Activated naive CD8-positive, alpha-beta T cell treated with anti-CD3 and anti-CD28 coated beads, Interleukin-2, amount 10 ng/mL, durations not matched to agents 7 days and 5 days (primary cell): ENCODE measurements around the gene TMEM161A. TPM values are rescaled to one million over a fixed set of nuclear protein-coding genes. Genes with fewer than 3 reads are reported as not detected.
"Not testable (repeated sequence)": the region's sequence is repeated elsewhere in the genome, so short reads cannot be mapped to it uniquely, and the experiment has no call there.

ENCODE experiments used
- ATAC-seq: fragments of 150-1000 bp; cut with Tn5 transposase; one replicate; pipeline ENCODE4 v1.10.0; 2021; ENCODE audit warnings: low read depth, moderate library complexity
- POLR2A ChIA-PET: fragments of 350-600 bp; sonication (Branson Sonifier 250); formaldehyde crosslinking; loops from one replicate; lab custom pipeline; 2021; ENCODE audit warnings: antibody characterized with exemption; lab: Charles Lee
- DNase-seq: peaks from one replicate; pipeline ENCODE4 v3.0.0; 2021
- H3K27ac Mint-ChIP-seq: one replicate; pipeline ENCODE4 v1.8.0; 2022; ENCODE audit warnings: mild to moderate bottlenecking, mixed read lengths
- H3K27me3 Mint-ChIP-seq: one replicate; pipeline ENCODE4 v1.8.0; 2022; ENCODE audit warnings: mild to moderate bottlenecking, moderate library complexity, mixed read lengths
- H3K36me3 Mint-ChIP-seq: one replicate; pipeline ENCODE4 v1.8.0; 2021; ENCODE audit warnings: mild to moderate bottlenecking, mixed read lengths
- H3K4me1 Mint-ChIP-seq: one replicate; pipeline ENCODE4 v1.8.0; 2021; ENCODE audit warnings: mixed read lengths
- H3K4me3 Mint-ChIP-seq: one replicate; pipeline ENCODE4 v1.8.0; 2022; ENCODE audit warnings: mild to moderate bottlenecking, moderate library complexity, mixed read lengths
- H3K9me3 Mint-ChIP-seq: one replicate; pipeline ENCODE4 v1.8.0; 2021; ENCODE audit warnings: mixed read lengths
- total RNA-seq, 2 experiments: library from RNA; stranded (reverse); gene quantifications; one replicate each; pipeline ENCODE4 v1.2.3, GENCODE V29; 2021

TMEM161A gene
- total RNA-seq, 2 experiments from 2014 or later: 25.8 to 30.5 TPM

GRCh38 chr19:19169236-19170052 lies 31.2 kb upstream of the TMEM161A start:
- POLR2A ChIA-PET: no interaction called here
- H3K9me3 Mint-ChIP-seq: no peaks in the 10 kb centered on the region
- no peaks in the 10 kb centered on the region for H3K27me3 Mint-ChIP-seq
- no peak overlapping the region for H3K27ac Mint-ChIP-seq
- H3K4me1 Mint-ChIP-seq: peaks cover 11% of the 10 kb centered on the region
- no peak overlapping the region for H3K4me3 Mint-ChIP-seq
- peaks cover 7% of the 10 kb centered on the region for H3K36me3 Mint-ChIP-seq
- DNase-seq: no peak
- ATAC-seq: no peak

GRCh38 chr19:19167612-19168011 lies 29.3 kb upstream of the TMEM161A start:
- Mint-ChIP-seq H3K4me3 (no peak overlapping the region), H3K27me3 (no peaks in the 10 kb centered on the region), H3K4me1 (peaks cover 11% of the 10 kb centered on the region), H3K9me3 (no peaks in the 10 kb centered on the region), H3K36me3 (peaks cover 7% of the 10 kb centered on the region), H3K27ac (no peak overlapping the region)
- no peak for DNase-seq
- ATAC-seq: no peak
- POLR2A ChIA-PET: no interaction called here

- POLR2A ChIA-PET: no interaction called here
- H3K4me3 Mint-ChIP-seq: no peak overlapping the region
- no peaks in the 10 kb centered on the region for H3K27me3 Mint-ChIP-seq
- no peak overlapping the region for H3K27ac Mint-ChIP-seq
- no peak for ATAC-seq
- peaks cover 2% of the 10 kb centered on the region for H3K36me3 Mint-ChIP-seq
- DNase-seq: no peak
- peaks cover 7% of the 10 kb centered on the region for H3K4me1 Mint-ChIP-seq
- H3K9me3 Mint-ChIP-seq: no peaks in the 10 kb centered on the region
Observed at GRCh38 chr19:19165396-19165795, 27.1 kb upstream of the TMEM161A start.

GRCh38 chr19:19162495-19162894 lies 24.2 kb upstream of the TMEM161A start:
- Mint-ChIP-seq H3K27ac (no peak overlapping the region), H3K4me1 (no peaks in the 10 kb centered on the region), H3K36me3 (no peaks in the 10 kb centered on the region), H3K4me3 (no peak overlapping the region), H3K9me3 (no peaks in the 10 kb centered on the region), H3K27me3 (no peaks in the 10 kb centered on the region)
- ATAC-seq: no peak
- no peak for DNase-seq
- POLR2A ChIA-PET: no interaction called here

GRCh38 chr19:19160461-19161035 lies 22.3 kb upstream of the TMEM161A start:
- Mint-ChIP-seq H3K36me3 (no peaks in the 10 kb centered on the region), H3K27ac (no peak overlapping the region), H3K9me3 (no peaks in the 10 kb centered on the region), H3K4me1 (no peaks in the 10 kb centered on the region), H3K27me3 (no peaks in the 10 kb centered on the region), H3K4me3 (no peak overlapping the region)
- POLR2A ChIA-PET: no interaction called here
- ATAC-seq: no peak
- no peak for DNase-seq

- Mint-ChIP-seq H3K4me3 (no peak overlapping the region), H3K27ac (no peak overlapping the region), H3K36me3 (peaks cover 3% of the 10 kb centered on the region), H3K27me3 (no peaks in the 10 kb centered on the region), H3K4me1 (no peaks in the 10 kb centered on the region), H3K9me3 (no peaks in the 10 kb centered on the region)
- DNase-seq (no peak), ATAC-seq (no peak)
- POLR2A ChIA-PET: no interaction called here
Observed at GRCh38 chr19:19159534-19159933, 21.3 kb upstream of the TMEM161A start.

GRCh38 chr19:19157808-19158207 lies 19.5 kb upstream of the TMEM161A start:
- DNase-seq (no peak), ATAC-seq (no peak)
- no peak overlapping the region for H3K4me3 Mint-ChIP-seq
- H3K4me1 Mint-ChIP-seq: no peaks in the 10 kb centered on the region
- no peaks in the 10 kb centered on the region for H3K9me3 Mint-ChIP-seq
- H3K36me3 Mint-ChIP-seq: peaks cover 3% of the 10 kb centered on the region
- POLR2A ChIA-PET: no interaction called here
- no peak overlapping the region for H3K27ac Mint-ChIP-seq
- no peaks in the 10 kb centered on the region for H3K27me3 Mint-ChIP-seq

GRCh38 chr19:19155495-19156219 lies 17.4 kb upstream of the TMEM161A start:
- H3K27me3 Mint-ChIP-seq: no peaks in the 10 kb centered on the region
- peaks cover 3% of the 10 kb centered on the region for H3K36me3 Mint-ChIP-seq
- H3K4me1 Mint-ChIP-seq: no peaks in the 10 kb centered on the region
- no peak overlapping the region for H3K27ac Mint-ChIP-seq
- no peaks in the 10 kb centered on the region for H3K9me3 Mint-ChIP-seq
- DNase-seq: no peak
- POLR2A ChIA-PET: no interaction called here
- H3K4me3 Mint-ChIP-seq: no peak overlapping the region
- ATAC-seq: no peak

- Mint-ChIP-seq H3K9me3 (no peaks in the 10 kb centered on the region), H3K36me3 (peaks cover 3% of the 10 kb centered on the region), H3K27ac (no peak overlapping the region), H3K4me3 (no peak overlapping the region), H3K4me1 (no peaks in the 10 kb centered on the region), H3K27me3 (no peaks in the 10 kb centered on the region)
- POLR2A ChIA-PET: interaction anchor here (0.5 kb wide), 1 partner anchor 59 kb away, joined by 3 read pairs; no protein-coding TSS in a partner anchor
- ATAC-seq (no peak), DNase-seq (no peak)
Observed at GRCh38 chr19:19154768-19155494, 16.7 kb upstream of the TMEM161A start.

- H3K27me3 Mint-ChIP-seq: no peaks in the 10 kb centered on the region
- no peaks in the 10 kb centered on the region for H3K9me3 Mint-ChIP-seq
- H3K4me1 Mint-ChIP-seq: no peaks in the 10 kb centered on the region
- ATAC-seq (no peak), DNase-seq (no peak)
- H3K36me3 Mint-ChIP-seq: peaks cover 7% of the 10 kb centered on the region
- H3K27ac Mint-ChIP-seq: no peak overlapping the region
- H3K4me3 Mint-ChIP-seq: no peak overlapping the region
- POLR2A ChIA-PET: no interaction called here
Observed at GRCh38 chr19:19152668-19153384, 14.5 kb upstream of the TMEM161A start.

- Mint-ChIP-seq H3K27ac (no peak overlapping the region), H3K4me3 (no peak overlapping the region), H3K36me3 (peaks cover 7% of the 10 kb centered on the region), H3K4me1 (no peaks in the 10 kb centered on the region), H3K27me3 (no peaks in the 10 kb centered on the region), H3K9me3 (no peaks in the 10 kb centered on the region)
- POLR2A ChIA-PET: no interaction called here
- ATAC-seq (no peak), DNase-seq (no peak)
Observed at GRCh38 chr19:19151418-19151817, 13.1 kb upstream of the TMEM161A start.

GRCh38 chr19:19149435-19149834 lies 11.2 kb upstream of the TMEM161A start:
- Mint-ChIP-seq H3K27me3 (no peaks in the 10 kb centered on the region), H3K9me3 (no peaks in the 10 kb centered on the region), H3K36me3 (peaks cover 4% of the 10 kb centered on the region), H3K4me3 (no peak overlapping the region), H3K4me1 (no peaks in the 10 kb centered on the region), H3K27ac (no peak overlapping the region)
- DNase-seq: no peak
- ATAC-seq: no peak
- POLR2A ChIA-PET: no interaction called here

GRCh38 chr19:19148504-19148903 lies 10.2 kb upstream of the TMEM161A start:
- H3K9me3 Mint-ChIP-seq, H3K4me1 Mint-ChIP-seq, H3K36me3 Mint-ChIP-seq, POLR2A ChIA-PET, ATAC-seq, H3K4me3 Mint-ChIP-seq, H3K27ac Mint-ChIP-seq, H3K27me3 Mint-ChIP-seq, DNase-seq: not testable (repeated sequence)
